ENCODE results near the gene TRIM42. TPM values are rescaled to one million over a fixed set of nuclear protein-coding genes. Genes with fewer than 3 reads are reported as not detected.

Gene TRIM42
- total RNA-seq, 2 experiments from 2014 or later = not detected

- Histone ChIP-seq H3K9me2 (ENCODE audit: insufficient read depth, low read length) (no peaks in the 10 kb centered on the region), H3K4me1 (ENCODE audit: insufficient read depth, low read length, poor library complexity, severe bottlenecking) (no peaks in the 10 kb centered on the region), H3K27ac (ENCODE audit: low read depth, low read length, poor library complexity, severe bottlenecking) (no peak overlapping the region), H4K20me1 (ENCODE audit: insufficient read depth, low read length) (no peaks in the 10 kb centered on the region), H3K9me3 (ENCODE audit: low read length) (no peaks in the 10 kb centered on the region), H3K36me3 (ENCODE audit: insufficient read depth, low read length) (no peaks in the 10 kb centered on the region), H3K4me2 (ENCODE audit: low read length) (no peak overlapping the region), H2AFZ (ENCODE audit: low read length) (no peak overlapping the region), H3K79me2 (ENCODE audit: insufficient read depth, low read depth, low read length) (no peaks in the 10 kb centered on the region), H3K4me3 (ENCODE audit: low read depth, low read length, poor library complexity, severe bottlenecking) (no peak overlapping the region)
- ChIA-PET CTCF (ENCODE audit: unreplicated experiment) (no interaction called here), POLR2A (no interaction called here)
- no peak for TF ChIP-seq CTCF (conservative IDR thresholded peaks at IDR 0.05; ENCODE audit: low read length)
- TF ChIP-seq EZH2phosphoT487 (IDR thresholded peaks at IDR 0.05; ENCODE audit: borderline replicate concordance, low read depth, low read length) = no peak
- DNase-seq (ENCODE audit: low spot score) = no peak
- intact Hi-C loops (cut with micrococcal nuclease; ENCODE audit: unreplicated experiment) = no loop called here
- no TSS peak for BruUV-seq (replicated peaks)
Measured at GRCh38 chr3:140664111-140664510, 13.8 kb upstream of the TRIM42 start.

GRCh38 chr3:140682586-140682985, 4.7 kb downstream of the TRIM42 start:
- ChIA-PET CTCF (ENCODE audit: unreplicated experiment) (no interaction called here), POLR2A (no interaction called here)
- TF ChIP-seq CTCF (conservative IDR thresholded peaks at IDR 0.05; ENCODE audit: low read length) (no peak), EZH2phosphoT487 (IDR thresholded peaks at IDR 0.05; ENCODE audit: borderline replicate concordance, low read depth, low read length) (no peak)
- Histone ChIP-seq H3K27ac (ENCODE audit: low read depth, low read length, poor library complexity, severe bottlenecking) (no peak overlapping the region), H3K9me2 (ENCODE audit: insufficient read depth, low read length) (no peaks in the 10 kb centered on the region), H4K20me1 (ENCODE audit: insufficient read depth, low read length) (no peaks in the 10 kb centered on the region), H3K4me1 (ENCODE audit: insufficient read depth, low read length, poor library complexity, severe bottlenecking) (no peaks in the 10 kb centered on the region), H3K36me3 (ENCODE audit: insufficient read depth, low read length) (no peaks in the 10 kb centered on the region), H3K4me3 (ENCODE audit: low read depth, low read length, poor library complexity, severe bottlenecking) (no peak overlapping the region), H3K9me3 (ENCODE audit: low read length) (no peaks in the 10 kb centered on the region), H3K4me2 (ENCODE audit: low read length) (no peak overlapping the region), H2AFZ (ENCODE audit: low read length) (no peak overlapping the region), H3K79me2 (ENCODE audit: insufficient read depth, low read depth, low read length) (no peaks in the 10 kb centered on the region)
- intact Hi-C loops (cut with micrococcal nuclease; ENCODE audit: unreplicated experiment) = no loop called here
- no peak for DNase-seq (ENCODE audit: low spot score)
- no TSS peak for BruUV-seq (replicated peaks)

- CTCF ChIA-PET (ENCODE audit: unreplicated experiment) = interaction anchor here (0.6 kb wide), 1 partner anchor 288 kb away, joined by 3 read pairs; no protein-coding TSS in a partner anchor
- TF ChIP-seq EZH2phosphoT487 (IDR thresholded peaks at IDR 0.05; ENCODE audit: borderline replicate concordance, low read depth, low read length) = no peak
- TF ChIP-seq CTCF (conservative IDR thresholded peaks at IDR 0.05; ENCODE audit: low read length) = no peak
- no peak overlapping the region for H3K4me3 ChIP-seq (ENCODE audit: low read depth, low read length, poor library complexity, severe bottlenecking)
- no peaks in the 10 kb centered on the region for H3K4me1 ChIP-seq (ENCODE audit: insufficient read depth, low read length, poor library complexity, severe bottlenecking)
- no peak overlapping the region for H3K27ac ChIP-seq (ENCODE audit: low read depth, low read length, poor library complexity, severe bottlenecking)
- H3K9me3 ChIP-seq (ENCODE audit: low read length) = no peaks in the 10 kb centered on the region
- intact Hi-C loops (cut with micrococcal nuclease; ENCODE audit: unreplicated experiment) = no loop called here
- H3K79me2 ChIP-seq (ENCODE audit: insufficient read depth, low read depth, low read length) = no peaks in the 10 kb centered on the region
- H3K36me3 ChIP-seq (ENCODE audit: insufficient read depth, low read length) = no peaks in the 10 kb centered on the region
- no peak for DNase-seq (ENCODE audit: low spot score)
- H4K20me1 ChIP-seq (ENCODE audit: insufficient read depth, low read length) = no peaks in the 10 kb centered on the region
- no peaks in the 10 kb centered on the region for H3K9me2 ChIP-seq (ENCODE audit: insufficient read depth, low read length)
- BruUV-seq (replicated peaks) = no TSS peak
- no peak overlapping the region for H2AFZ ChIP-seq (ENCODE audit: low read length)
- H3K4me2 ChIP-seq (ENCODE audit: low read length) = no peak overlapping the region
- POLR2A ChIA-PET = interaction anchor here (0.6 to 0.8 kb wide), 3 partner anchors 9 to 1858 kb away, joined by 3 read pairs; no protein-coding TSS in a partner anchor
Measured at GRCh38 chr3:140686128-140686527, 8.3 kb downstream of the TRIM42 start.

All from OCI-LY7 (cell line).